Cardiac fibroblast (primary cell): ENCODE results near the gene STARD3.

ENCODE experiments used
- DNase-seq, 2 donors: peaks; one replicate each; pipeline versions ENCODE4 v3.0.0 to v3.0.0-alpha.2; 2010; ENCODE audit warnings: low read depth in 2 of 2
- H3K4me3 ChIP-seq, 2 donors: replicated peaks in 1 of 2; 1 replicate in 1 of 2; 2 replicates in 1 of 2; pipeline ENCODE4 v1.5.1; 2011; ENCODE audit warnings: low read depth in 2 of 2, low read length in 2 of 2, mild to moderate bottlenecking in 2 of 2, moderate library complexity in 1 of 2
- CTCF ChIP-seq: IDR thresholded peaks from one replicate; pipeline ENCODE4 v1.5.1; 2011; ENCODE audit warnings: low read depth, mild to moderate bottlenecking, low read length, inconsistent platforms

Gene STARD3

GRCh38 chr17:39677072-39677471, 40.1 kb downstream of the STARD3 start:
- TF ChIP-seq CTCF, result no peak
- H3K4me3 ChIP-seq, result no peak overlapping the region
- DNase-seq, result no peak

GRCh38 chr17:39677542-39678339, 40.8 kb downstream of the STARD3 start:
- DNase-seq, result peak in 1 of 2 donors; percentile 33
- H3K4me3 ChIP-seq, result no peak overlapping the region
- TF ChIP-seq CTCF, result no peak

GRCh38 chr17:39678340-39679116, 41.6 kb downstream of the STARD3 start:
- no peak for DNase-seq
- no peak for TF ChIP-seq CTCF
- no peak overlapping the region for H3K4me3 ChIP-seq

- TF ChIP-seq CTCF, result no peak
- H3K4me3 ChIP-seq, result no peak overlapping the region
- DNase-seq, result no peak
These were observed 42.7 kb downstream of the STARD3 start for GRCh38 chr17:39679521-39680192.

- no peak for TF ChIP-seq CTCF
- no peak overlapping the region for H3K4me3 ChIP-seq
- DNase-seq, result no peak
These were observed 46.5 kb downstream of the STARD3 start for GRCh38 chr17:39683295-39683939.

- H3K4me3 ChIP-seq, result no peak overlapping the region
- TF ChIP-seq CTCF, result no peak
- no peak for DNase-seq
These were observed 47.6 kb downstream of the STARD3 start for GRCh38 chr17:39684369-39685192.
